GM12801 (cell line): ENCODE measurements around the gene BBS9.

Experiments
- TF ChIP-seq, protein P1 (sequence below): IDR thresholded peaks from one replicate; pipeline ENCODE4 v1.5.1; 2011; ENCODE audit warnings: control low read depth; ENCODE audit not compliant: insufficient read length; ENCODE audit errors: extremely low read depth

BBS9 gene

DNA sequence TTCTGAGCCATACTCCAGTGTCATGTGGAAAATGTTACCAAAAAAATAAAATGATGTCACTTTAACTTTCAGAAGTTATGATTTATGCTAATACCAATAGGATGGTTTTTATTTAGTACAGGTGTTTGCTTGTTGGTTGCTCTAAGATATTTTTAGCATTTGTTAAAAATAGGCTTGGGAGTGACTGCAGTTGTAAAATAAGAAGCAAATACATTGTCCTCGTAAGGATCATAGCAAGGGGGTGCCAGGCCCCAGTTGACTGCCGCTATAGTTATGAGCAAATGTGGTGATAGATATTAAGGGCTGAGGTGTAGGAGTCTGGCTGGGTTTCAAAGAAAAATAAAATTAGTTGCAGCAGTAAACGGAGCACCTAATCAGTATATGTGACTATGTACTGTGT, 421.6 kb downstream of the BBS9 start:
- TF ChIP-seq, protein P1, sequence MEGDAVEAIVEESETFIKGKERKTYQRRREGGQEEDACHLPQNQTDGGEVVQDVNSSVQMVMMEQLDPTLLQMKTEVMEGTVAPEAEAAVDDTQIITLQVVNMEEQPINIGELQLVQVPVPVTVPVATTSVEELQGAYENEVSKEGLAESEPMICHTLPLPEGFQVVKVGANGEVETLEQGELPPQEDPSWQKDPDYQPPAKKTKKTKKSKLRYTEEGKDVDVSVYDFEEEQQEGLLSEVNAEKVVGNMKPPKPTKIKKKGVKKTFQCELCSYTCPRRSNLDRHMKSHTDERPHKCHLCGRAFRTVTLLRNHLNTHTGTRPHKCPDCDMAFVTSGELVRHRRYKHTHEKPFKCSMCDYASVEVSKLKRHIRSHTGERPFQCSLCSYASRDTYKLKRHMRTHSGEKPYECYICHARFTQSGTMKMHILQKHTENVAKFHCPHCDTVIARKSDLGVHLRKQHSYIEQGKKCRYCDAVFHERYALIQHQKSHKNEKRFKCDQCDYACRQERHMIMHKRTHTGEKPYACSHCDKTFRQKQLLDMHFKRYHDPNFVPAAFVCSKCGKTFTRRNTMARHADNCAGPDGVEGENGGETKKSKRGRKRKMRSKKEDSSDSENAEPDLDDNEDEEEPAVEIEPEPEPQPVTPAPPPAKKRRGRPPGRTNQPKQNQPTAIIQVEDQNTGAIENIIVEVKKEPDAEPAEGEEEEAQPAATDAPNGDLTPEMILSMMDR, result no peak

DNA sequence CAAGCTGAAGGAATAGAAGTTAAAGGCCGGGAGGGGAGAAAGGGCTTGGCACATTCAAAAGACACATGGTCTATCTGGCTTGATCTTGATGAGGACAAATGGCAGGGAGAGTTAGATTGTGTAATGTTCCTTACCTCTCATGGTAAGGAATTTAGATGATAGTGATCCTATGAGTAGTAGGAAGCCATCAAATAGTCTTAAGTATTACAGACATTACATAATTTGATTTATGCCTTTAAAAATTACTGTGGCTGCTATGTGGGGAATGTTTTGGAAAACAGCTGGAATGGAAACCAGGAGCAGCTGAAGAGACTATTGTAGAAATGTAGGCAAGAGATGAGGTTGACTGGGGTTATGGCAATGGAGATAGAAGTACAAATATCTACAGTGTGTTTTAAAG, 424.7 kb downstream of the BBS9 start:
- TF ChIP-seq, protein P1, result no peak

DNA sequence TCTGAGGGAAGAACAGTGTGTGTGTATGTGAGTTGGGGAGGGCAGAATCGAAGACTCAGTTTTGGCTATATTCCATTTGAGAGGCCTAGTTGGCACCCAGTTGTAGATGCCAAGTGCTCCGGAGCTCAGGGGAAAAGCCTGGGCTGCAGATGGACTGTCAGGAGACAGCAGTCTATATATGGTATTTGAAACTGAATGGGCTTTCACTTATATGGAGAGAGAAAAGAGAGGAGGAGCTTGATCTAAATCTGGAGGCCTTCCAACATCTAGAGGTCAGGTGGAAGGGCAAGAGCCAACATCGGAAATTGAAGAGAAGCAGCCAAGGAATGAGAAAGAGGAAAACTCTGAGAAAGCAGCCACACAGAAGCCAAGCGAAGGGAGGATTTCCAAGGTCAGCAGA, 425.2 kb downstream of the BBS9 start:
- TF ChIP-seq, protein P1, result no peak

DNA sequence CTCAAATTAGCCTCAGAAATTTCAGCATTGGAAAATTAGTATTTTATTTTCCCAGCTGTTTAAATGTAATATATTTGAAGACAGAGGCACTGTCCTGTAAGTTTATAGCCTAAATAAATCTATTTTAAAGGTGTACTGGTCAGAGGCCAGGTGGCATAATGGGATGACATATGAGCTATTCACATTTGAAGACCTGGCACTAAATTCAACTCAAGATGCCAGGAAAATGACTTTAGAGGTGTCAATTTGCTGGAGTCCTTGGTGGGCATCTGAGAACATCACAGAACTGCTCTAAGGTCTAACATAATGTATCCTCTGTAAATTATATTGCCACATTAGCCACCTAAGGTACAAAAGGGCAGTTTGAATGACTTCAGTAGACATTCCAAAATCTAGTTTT, 427.1 kb downstream of the BBS9 start:
- TF ChIP-seq, protein P1, result no peak

DNA sequence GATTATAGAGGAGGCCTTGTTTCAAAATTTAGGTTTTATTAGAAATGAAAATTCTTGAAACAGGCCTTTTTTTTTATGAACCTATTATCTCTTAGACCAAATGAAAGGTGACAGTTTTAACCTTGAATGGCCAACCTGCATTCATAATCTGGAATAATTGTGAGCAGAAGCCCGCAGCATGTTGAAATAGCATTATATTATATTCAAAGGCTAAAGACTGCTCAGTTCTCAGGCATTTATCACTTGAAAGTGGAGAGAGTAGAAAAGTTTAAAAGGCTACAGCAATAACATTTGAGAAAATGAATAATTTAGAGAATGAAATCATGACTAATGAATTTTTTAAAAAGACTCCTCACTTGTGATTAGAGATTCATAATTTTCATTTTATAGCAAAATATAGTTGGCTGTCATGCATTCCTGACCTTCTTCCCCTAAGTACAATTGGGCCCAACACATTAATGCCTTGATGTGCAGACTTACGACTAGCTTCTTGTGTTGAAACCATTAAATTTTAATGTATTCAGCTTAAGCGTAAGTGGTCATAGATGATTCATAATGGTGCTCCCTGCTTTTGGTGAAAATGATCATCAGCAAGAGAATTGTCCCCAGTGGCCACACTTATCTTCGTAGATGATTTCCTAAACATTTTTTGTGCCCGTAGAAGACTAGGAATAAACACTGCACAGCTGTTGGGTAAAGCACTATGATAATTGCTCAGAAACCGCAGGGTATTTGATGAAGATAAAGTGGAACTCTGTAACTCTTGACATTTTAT, 429.4 kb downstream of the BBS9 start:
- TF ChIP-seq, protein P1, result no peak

DNA sequence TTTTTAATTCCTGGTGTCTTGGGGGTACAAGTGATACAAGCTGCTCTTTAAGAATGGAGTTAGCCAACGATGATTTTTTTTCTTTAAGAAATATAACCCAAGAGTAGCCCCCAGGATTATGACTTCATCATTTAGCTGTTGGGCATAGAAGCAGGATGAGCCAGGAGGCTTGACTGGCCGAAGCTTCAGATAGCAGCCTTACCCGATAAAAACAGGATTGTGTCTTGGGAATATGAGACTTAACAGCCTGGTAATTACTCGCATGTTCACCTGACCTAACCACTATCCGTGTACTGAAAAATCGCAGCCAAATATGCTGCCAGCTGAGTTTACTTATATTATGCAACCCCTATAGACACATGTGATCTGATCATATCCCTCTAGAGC, 430.0 kb downstream of the BBS9 start:
- TF ChIP-seq, protein P1, result no peak

DNA sequence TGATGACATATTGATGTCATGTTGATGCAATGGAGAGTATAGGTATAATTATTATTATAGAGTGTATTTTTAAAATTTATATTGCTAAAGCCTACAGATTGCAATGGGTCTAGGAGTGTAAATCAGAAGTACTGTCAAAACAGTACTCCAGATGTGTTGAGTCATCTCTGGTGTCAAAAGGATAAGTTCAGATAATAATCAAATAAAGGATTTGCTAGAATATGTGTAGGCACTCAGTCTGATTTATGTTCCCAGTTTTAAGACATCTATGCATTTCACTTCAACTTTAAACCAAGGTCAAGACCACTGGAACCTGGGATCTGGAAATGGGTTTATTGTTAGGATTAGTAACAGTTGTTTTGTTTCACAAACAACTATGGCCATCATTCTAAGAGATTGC, 433.6 kb downstream of the BBS9 start:
- TF ChIP-seq, protein P1, result no peak
